ENCODE measurements around the gene ESYT2. TPM values are rescaled to one million over a fixed set of nuclear protein-coding genes. Genes with fewer than 3 reads are reported as not detected.

The ESYT2 gene
- total and polyA plus RNA-seq, 4 donors, result 16.4 to 83.0 (median 58.0) TPM

GRCh38 chr7:158702944-158703343 lies 126.4 kb downstream of the ESYT2 start:
- Histone ChIP-seq H3K27me3 (ENCODE audit: control insufficient read depth in 3 of 3, insufficient read depth in 3 of 3, low read length in 2 of 3) (no peaks in the 10 kb centered on the region), H3K4me3 (no peak overlapping the region), H3K9ac (ENCODE audit: insufficient read depth in 1 of 2, low read length in 2 of 2) (no peak overlapping the region), H3K27ac (ENCODE audit: low read depth in 1 of 2, low read length in 1 of 2) (no peak overlapping the region), H3K4me1 (ENCODE audit: control insufficient read depth in 5 of 5, insufficient read depth in 5 of 5, low read length in 5 of 5) (peaks cover 0 to 26% (median 6%) of the 10 kb centered on the region in 5 donors), H3K9me3 (ENCODE audit: control insufficient read depth in 4 of 4, insufficient read depth in 3 of 4, low read length in 3 of 4) (peaks cover 0 to 4% (median 0%) of the 10 kb centered on the region in 4 donors), H3K36me3 (ENCODE audit: control insufficient read depth in 4 of 4, insufficient read depth in 4 of 4, low read length in 4 of 4) (peaks cover 0 to 4% (median 0%) of the 10 kb centered on the region in 4 donors)
- ATAC-seq (ENCODE audit: insufficient read depth, low FRiP score), result no peak
- WGBS, 2 donors, result 36 to 52% methylated on average over 3 of the region's 3 CpGs
- TF ChIP-seq, protein P1, sequence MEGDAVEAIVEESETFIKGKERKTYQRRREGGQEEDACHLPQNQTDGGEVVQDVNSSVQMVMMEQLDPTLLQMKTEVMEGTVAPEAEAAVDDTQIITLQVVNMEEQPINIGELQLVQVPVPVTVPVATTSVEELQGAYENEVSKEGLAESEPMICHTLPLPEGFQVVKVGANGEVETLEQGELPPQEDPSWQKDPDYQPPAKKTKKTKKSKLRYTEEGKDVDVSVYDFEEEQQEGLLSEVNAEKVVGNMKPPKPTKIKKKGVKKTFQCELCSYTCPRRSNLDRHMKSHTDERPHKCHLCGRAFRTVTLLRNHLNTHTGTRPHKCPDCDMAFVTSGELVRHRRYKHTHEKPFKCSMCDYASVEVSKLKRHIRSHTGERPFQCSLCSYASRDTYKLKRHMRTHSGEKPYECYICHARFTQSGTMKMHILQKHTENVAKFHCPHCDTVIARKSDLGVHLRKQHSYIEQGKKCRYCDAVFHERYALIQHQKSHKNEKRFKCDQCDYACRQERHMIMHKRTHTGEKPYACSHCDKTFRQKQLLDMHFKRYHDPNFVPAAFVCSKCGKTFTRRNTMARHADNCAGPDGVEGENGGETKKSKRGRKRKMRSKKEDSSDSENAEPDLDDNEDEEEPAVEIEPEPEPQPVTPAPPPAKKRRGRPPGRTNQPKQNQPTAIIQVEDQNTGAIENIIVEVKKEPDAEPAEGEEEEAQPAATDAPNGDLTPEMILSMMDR (IDR thresholded peaks at IDR 0.05; ENCODE audit: control extremely low read depth, extremely low read depth), result no peak
- no peak for DNase-seq

DNA sequence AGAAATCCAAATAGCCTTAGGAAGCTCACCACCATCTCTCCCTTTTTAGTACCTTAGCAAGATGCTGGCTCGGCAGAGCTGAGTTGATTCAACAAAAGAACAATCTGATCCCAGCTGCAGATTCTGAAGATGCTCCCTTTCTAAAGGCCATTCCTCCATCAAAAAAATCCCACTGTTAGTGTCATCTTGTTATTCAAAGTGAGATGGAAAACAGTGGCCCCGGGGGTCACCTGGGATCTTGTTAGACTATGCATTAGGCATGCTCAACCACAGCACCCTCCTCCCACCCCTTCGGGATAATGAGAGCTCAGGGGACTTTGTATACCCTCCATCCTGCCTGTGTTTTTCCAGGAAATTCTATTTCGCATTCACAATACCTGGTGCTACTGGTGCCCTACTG lies 127.1 kb downstream of the ESYT2 start:
- H3K9ac ChIP-seq (ENCODE audit: insufficient read depth in 1 of 2, low read length in 2 of 2), result no peak overlapping the region
- DNase-seq (no peak), ATAC-seq (ENCODE audit: insufficient read depth, low FRiP score) (no peak)
- H3K4me1 ChIP-seq (ENCODE audit: control insufficient read depth in 5 of 5, insufficient read depth in 5 of 5, low read length in 5 of 5), result peaks cover 0 to 26% (median 6%) of the 10 kb centered on the region in 5 donors
- peaks cover 0 to 4% (median 0%) of the 10 kb centered on the region in 4 donors for H3K36me3 ChIP-seq (ENCODE audit: control insufficient read depth in 4 of 4, insufficient read depth in 4 of 4, low read length in 4 of 4)
- H3K27ac ChIP-seq (ENCODE audit: low read depth in 1 of 2, low read length in 1 of 2), result no peak overlapping the region
- TF ChIP-seq, protein P1 (IDR thresholded peaks at IDR 0.05; ENCODE audit: control extremely low read depth, extremely low read depth), result no peak
- no peaks in the 10 kb centered on the region for H3K9me3 ChIP-seq (ENCODE audit: control insufficient read depth in 4 of 4, insufficient read depth in 3 of 4, low read length in 3 of 4)
- 60 to 84% methylated on average over 4 of the region's 4 CpGs for WGBS, 2 donors
- no peaks in the 10 kb centered on the region for H3K27me3 ChIP-seq (ENCODE audit: control insufficient read depth in 3 of 3, insufficient read depth in 3 of 3, low read length in 2 of 3)
- H3K4me3 ChIP-seq, result no peak overlapping the region

DNA sequence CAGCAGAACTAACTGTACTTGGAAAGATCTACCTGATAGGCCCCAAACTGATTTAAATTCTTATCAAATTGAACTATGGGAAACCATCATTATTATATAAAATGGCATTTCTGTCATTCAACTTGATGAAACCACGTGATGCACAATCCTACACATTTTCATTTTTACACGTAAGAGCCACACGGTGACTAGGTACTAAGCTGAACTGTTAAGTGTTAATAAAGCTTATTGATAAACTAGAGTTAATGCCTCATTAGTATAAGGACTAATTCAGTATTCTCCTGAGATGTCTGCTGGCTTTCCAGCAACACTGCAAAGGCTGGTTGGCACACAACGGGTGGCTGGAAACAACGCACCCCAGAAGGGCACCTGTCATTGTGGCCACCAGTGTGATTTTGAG lies 129.3 kb downstream of the ESYT2 start:
- Histone ChIP-seq H3K4me3 (no peak overlapping the region), H3K9me3 (ENCODE audit: control insufficient read depth in 4 of 4, insufficient read depth in 3 of 4, low read length in 3 of 4) (no peaks in the 10 kb centered on the region), H3K4me1 (ENCODE audit: control insufficient read depth in 5 of 5, insufficient read depth in 5 of 5, low read length in 5 of 5) (peaks cover 0 to 24% (median 6%) of the 10 kb centered on the region in 5 donors), H3K27me3 (ENCODE audit: control insufficient read depth in 3 of 3, insufficient read depth in 3 of 3, low read length in 2 of 3) (no peaks in the 10 kb centered on the region), H3K36me3 (ENCODE audit: control insufficient read depth in 4 of 4, insufficient read depth in 4 of 4, low read length in 4 of 4) (peaks cover 0 to 4% (median 0%) of the 10 kb centered on the region in 4 donors), H3K9ac (ENCODE audit: insufficient read depth in 1 of 2, low read length in 2 of 2) (no peak overlapping the region), H3K27ac (ENCODE audit: low read depth in 1 of 2, low read length in 1 of 2) (no peak overlapping the region)
- DNase-seq, result no peak
- ATAC-seq (ENCODE audit: insufficient read depth, low FRiP score), result no peak
- WGBS, 2 donors, result 94 to 96% methylated on average over 5 of the region's 5 CpGs
- TF ChIP-seq, protein P1 (IDR thresholded peaks at IDR 0.05; ENCODE audit: control extremely low read depth, extremely low read depth), result no peak

DNA sequence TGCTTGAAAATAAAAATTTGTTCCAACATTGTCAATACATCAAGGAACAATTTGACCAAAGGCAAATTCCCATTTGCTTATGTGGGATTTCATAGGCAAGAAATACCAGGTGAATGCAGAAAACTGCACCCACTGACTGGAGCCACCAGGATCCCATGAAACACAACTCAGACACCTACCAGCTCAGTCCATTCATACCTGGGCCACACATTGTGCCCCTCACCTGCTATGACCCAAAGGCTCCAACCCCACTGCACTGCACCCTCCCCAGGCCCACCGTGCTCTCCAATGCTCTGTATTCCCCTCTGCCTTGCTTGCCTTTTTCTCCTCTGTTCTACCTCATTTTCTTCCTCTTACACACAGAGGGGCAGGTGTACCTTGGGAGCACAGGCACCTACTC lies 130.0 kb downstream of the ESYT2 start:
- no peak overlapping the region for H3K4me3 ChIP-seq
- TF ChIP-seq, protein P1 (IDR thresholded peaks at IDR 0.05; ENCODE audit: control extremely low read depth, extremely low read depth), result no peak
- no peak overlapping the region for H3K27ac ChIP-seq (ENCODE audit: low read depth in 1 of 2, low read length in 1 of 2)
- H3K9me3 ChIP-seq (ENCODE audit: control insufficient read depth in 4 of 4, insufficient read depth in 3 of 4, low read length in 3 of 4), result no peaks in the 10 kb centered on the region
- H3K27me3 ChIP-seq (ENCODE audit: control insufficient read depth in 3 of 3, insufficient read depth in 3 of 3, low read length in 2 of 3), result no peaks in the 10 kb centered on the region
- peaks cover 0 to 4% (median 0%) of the 10 kb centered on the region in 4 donors for H3K36me3 ChIP-seq (ENCODE audit: control insufficient read depth in 4 of 4, insufficient read depth in 4 of 4, low read length in 4 of 4)
- peaks cover 0 to 24% (median 6%) of the 10 kb centered on the region in 5 donors for H3K4me1 ChIP-seq (ENCODE audit: control insufficient read depth in 5 of 5, insufficient read depth in 5 of 5, low read length in 5 of 5)
- 0% methylated on average over 1 of the region's 1 CpG for WGBS, 2 donors
- DNase-seq (no peak), ATAC-seq (ENCODE audit: insufficient read depth, low FRiP score) (no peak)
- no peak overlapping the region for H3K9ac ChIP-seq (ENCODE audit: insufficient read depth in 1 of 2, low read length in 2 of 2)

Measured in lung (tissue), 12 donors.